Measurements from ENCODE around the gene TNK1. TPM values are rescaled to one million over a fixed set of nuclear protein-coding genes. Genes with fewer than 3 reads are reported as not detected.

TNK1 gene
- total RNA-seq, 2 experiments from 2014 or later = 4.6 to 5.6 TPM

DNA sequence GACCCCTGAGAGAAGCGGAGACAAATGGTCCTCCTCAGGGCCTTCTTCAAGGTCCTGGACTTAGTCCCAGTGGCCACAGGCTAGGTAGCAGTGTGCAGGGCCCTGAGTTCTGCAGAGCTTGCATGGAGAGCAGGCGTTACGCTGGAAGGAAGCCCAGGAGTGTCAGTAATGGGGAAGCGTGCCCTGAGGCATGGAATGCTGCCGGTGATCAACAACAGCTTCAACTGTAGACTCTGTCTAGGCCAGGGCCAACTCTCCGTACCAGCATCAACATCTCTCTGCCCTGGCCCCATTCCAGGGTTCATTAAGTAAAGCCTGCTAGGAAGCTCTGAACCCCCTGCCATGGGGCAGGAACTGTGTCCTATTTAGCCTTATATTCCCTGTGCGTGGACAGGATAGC lies 568 bp upstream of the TNK1 start:
- CTCF ChIA-PET = interaction anchor here (3.2 kb wide), 1 partner anchor 24 kb away, joined by 13 read pairs; no protein-coding TSS in a partner anchor
- POLR2A ChIA-PET = no interaction called here

DNA sequence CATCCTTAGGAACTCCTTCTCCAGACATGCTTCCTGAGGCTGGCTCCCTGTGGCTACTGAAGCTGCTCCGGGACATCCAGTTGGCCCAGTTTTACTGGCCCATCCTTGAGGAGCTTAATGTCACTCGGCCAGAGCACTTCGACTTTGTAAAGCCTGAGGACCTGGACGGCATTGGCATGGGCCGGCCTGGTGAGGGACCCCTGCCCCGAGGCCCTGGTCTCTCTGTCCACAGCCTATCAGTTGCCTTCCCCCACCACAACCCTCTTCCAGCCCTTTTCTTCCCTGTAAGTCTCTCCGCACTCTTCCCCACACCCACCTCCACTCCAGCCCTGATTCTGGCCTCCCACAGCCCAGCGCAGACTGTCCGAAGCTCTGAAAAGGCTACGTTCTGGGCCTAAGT lies 2.0 kb downstream of the TNK1 start:
- ChIA-PET POLR2A (no interaction called here), CTCF (interaction anchor here (1.2 to 3.2 kb wide), 2 partner anchors 27 to 53 kb away, joined by 4 to 13 read pairs; no protein-coding TSS in a partner anchor)

DNA sequence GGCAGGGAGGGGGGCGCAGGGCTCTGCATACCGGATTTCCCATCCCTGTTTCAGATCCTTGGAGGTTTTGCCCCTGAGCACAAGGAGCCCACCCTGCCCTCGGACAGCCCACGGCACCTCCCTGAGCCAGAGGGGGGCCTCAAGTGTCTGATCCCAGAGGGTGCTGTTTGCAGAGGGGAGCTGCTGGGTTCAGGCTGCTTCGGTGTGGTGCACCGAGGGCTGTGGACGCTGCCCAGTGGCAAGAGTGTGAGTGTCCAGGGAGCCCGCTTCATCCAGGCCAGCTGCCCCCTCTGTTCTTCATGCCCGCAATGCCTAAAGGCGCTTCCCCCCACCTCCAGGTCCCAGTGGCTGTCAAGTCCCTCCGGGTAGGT lies 2.5 kb downstream of the TNK1 start:
- ChIA-PET CTCF (interaction anchor here (1.2 to 1.5 kb wide), 2 partner anchors 11 to 53 kb away, joined by 4 to 9 read pairs; partner anchors contain the start of gene PLSCR3), POLR2A (no interaction called here)

DNA sequence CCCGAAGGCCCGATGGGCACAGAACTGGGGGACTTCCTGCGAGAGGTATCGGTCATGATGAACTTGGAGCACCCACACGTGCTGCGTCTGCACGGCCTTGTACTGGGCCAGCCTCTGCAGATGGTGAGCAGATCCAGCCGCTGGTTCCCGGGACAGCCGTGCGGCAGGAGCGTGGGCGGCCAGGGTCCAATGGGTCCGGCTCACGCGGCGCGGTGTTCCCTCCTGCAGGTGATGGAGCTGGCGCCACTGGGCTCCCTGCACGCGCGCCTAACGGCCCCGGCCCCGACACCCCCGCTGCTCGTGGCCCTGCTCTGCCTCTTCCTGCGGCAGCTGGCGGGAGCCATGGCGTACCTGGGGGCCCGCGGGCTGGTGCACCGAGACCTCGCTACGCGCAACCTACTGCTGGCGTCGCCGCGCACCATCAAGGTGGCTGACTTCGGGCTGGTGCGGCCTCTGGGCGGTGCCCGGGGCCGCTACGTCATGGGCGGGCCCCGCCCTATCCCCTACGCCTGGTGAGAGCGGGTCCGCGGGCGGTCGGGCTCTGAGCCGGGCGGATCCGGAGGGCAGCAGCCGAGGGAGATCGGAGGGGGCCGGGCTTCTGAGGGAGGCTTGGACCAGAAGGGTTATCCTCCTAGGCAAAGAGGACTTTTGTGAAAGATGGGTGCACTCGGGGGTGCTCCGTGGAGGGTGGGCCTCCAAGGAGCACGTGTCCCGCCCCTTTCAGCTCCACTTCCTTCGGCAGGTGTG lies 3.0 kb downstream of the TNK1 start:
- ChIA-PET POLR2A (interaction anchor here (0.5 to 0.9 kb wide), 4 partner anchors 10 to 301 kb away, joined by 3 to 4 read pairs (median 3); partner anchors contain the start of genes PLSCR3 and TMEM256), CTCF (interaction anchor here (1.1 to 1.5 kb wide), 6 partner anchors 10 to 131 kb away, joined by 3 to 9 read pairs (median 4); partner anchors contain the start of genes PLSCR3 and TMEM256)

DNA sequence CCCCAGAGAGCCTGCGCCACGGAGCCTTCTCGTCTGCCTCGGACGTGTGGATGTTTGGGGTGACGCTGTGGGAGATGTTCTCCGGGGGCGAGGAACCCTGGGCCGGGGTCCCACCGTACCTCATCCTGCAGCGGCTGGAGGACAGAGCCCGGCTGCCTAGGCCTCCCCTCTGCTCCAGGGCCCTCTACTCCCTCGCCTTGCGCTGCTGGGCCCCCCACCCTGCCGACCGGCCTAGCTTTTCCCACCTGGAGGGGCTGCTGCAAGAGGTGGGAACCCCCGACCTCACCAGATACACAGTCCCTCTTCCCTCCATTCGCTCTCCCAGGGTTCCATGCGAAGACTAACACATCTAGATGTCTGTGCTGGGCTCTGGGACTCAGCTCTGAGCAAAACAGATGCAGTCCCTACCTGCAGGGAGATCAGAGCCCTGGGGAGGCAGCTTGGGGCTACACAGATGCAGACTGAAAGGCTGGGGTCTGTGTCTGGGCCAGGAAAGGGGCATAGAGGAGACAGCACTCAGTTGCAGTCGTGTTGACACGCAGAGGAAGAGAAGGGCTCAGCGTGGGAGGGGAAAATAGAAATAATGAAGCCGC lies 3.7 kb downstream of the TNK1 start:
- ChIA-PET CTCF (interaction anchor here (1.1 to 1.5 kb wide), 5 partner anchors 9 to 130 kb away, joined by 3 to 9 read pairs (median 3); partner anchors contain the start of genes PLSCR3 and TMEM256), POLR2A (interaction anchor here (0.5 to 0.9 kb wide), 4 partner anchors 10 to 300 kb away, joined by 3 to 4 read pairs (median 3); partner anchors contain the start of genes PLSCR3 and TMEM256)

DNA sequence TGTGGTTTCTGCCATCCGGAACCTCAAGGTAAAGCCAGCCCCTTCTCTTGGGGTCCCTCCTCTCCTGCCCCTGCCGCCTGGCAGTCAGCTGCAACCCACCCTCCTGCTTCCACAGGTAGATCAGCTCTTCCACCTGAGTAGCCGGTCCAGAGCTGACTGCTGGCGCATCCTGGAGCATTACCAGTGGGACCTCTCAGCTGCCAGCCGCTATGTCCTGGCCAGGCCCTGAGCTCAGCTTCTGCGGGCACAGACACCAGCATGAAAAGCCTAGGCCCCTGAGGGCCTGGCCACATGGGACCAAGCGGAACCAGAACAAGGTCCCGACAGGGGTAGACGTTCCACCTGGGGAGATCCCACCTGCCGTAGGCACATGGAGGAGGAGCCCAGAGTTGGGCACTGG lies 8.0 kb downstream of the TNK1 start:
- CTCF ChIA-PET = interaction anchor here (1.0 to 1.2 kb wide), 3 partner anchors 11 to 33 kb away, joined by 3 to 5 read pairs (median 4); no protein-coding TSS in a partner anchor
- POLR2A ChIA-PET = no interaction called here

DNA sequence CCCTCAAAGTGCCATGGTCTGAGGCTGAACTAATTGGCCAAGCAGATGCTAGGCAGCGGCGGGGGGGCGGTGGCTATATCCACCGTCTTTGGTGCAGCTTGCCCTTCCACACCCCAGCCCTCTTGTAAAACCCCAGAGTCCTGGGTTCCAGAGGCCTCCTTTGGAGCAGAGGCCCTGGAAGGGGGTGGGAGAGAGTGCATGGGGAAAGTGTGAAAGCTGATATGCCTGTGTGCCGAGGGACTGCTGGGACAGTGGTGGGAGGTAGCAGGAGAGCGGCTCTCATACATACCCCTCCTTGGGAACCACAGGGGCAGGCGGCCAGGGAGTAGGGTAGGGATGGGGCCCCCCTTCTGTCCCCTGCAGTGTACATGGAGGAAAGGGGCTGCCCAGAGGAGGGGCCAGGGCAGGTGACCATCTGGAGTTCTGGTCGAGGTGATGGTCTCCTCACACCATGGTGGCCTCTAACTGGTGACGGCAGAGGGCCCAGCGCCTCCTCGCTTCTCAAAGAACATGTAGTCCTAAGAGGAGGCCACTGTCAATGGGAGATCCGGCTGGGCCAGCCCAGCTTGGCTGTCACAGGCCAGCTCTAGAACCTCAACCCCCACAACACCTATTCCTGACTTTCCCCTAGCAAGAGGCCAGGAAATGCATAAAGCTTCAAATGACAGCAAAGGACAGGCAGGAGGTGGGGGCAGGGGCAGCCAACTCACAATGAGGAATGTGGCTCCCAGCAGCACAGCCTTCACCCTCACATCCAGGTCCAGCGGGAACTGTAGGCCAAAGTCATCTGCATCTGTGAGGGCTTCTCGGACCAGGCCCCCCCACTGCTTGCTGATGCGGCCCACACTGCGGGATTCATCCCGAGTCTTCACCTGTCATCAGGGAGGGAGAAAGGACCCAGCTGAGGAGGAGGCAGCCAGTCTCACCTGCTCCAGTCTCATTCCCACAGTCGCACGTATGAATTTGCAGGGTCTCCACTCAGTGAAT lies 9.3 kb downstream of the TNK1 start:
- ChIA-PET CTCF (interaction anchor here (1.0 to 2.4 kb wide), 3 partner anchors 34 to 170 kb away, joined by 3 to 6 read pairs (median 4); no protein-coding TSS in a partner anchor), POLR2A (no interaction called here)

DNA sequence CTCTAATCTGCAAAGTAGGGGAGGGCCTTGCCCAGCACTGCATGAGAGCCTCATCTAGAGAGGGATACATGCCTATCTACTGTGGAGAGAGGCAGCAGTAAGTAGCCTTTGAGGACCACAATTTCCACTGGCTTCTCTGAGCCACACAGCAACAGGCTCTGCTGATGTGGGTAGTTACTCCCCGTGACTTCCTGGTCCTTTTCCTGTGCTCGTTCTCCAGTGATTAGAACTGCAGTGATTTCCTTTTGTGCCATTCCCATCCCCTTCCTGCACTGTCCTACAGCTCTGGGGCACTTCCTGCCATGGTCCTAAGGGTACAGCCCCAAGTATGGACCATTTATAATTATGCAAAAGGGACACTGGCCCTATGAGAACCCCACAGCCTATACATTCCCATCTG lies 10.4 kb downstream of the TNK1 start:
- POLR2A ChIA-PET = no interaction called here
- CTCF ChIA-PET = interaction anchor here (1.3 to 2.4 kb wide), 2 partner anchors 35 to 46 kb away, joined by 4 to 6 read pairs; no protein-coding TSS in a partner anchor

DNA sequence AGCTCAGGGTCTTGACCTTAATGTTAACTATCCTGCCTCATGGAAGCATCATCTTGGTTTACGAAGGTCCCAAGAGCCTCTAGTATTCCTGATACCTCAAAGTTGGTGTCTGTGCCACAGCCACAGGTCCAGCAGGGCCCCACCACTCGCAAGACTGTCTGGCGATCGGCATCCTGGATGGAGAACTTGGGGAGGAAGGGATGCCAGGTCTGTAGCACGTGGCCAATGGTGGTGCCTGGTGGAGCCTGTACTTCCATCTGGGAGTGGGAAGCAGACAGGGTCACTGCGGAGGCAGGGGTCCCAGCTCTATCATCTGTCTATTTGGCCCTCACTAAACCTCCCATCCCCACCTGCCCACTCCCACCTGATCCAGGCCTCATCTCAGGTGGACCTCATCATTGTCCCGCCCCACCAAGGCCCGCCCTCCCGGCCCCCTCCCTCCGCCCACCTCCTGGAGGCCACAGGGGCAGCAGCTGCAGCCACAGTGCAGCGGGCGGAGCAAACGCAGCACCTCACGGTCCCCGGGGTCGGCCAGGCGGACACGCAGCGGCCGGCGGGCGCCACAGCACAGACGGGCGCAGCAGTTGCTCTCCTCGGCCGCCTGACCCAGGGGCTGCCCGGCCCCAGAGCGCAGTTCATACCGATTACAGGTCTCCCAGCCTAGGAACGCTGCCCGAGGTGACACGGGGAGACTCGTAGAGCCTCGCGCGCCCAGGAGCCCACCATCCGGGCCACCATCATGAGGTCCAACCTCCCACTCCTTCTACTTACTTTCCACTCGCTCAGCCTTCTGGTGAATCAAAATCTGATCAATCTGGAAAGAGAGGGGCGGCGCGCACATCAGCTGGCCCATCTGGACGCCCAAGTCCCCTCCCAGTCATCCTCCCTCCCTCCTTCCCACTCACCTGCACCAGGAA lies 12.1 kb downstream of the TNK1 start:
- POLR2A ChIA-PET = interaction anchor here (1.5 kb wide), 1 partner anchor 11 kb away, joined by 9 read pairs; the partner anchor contains the start of gene TMEM256

DNA sequence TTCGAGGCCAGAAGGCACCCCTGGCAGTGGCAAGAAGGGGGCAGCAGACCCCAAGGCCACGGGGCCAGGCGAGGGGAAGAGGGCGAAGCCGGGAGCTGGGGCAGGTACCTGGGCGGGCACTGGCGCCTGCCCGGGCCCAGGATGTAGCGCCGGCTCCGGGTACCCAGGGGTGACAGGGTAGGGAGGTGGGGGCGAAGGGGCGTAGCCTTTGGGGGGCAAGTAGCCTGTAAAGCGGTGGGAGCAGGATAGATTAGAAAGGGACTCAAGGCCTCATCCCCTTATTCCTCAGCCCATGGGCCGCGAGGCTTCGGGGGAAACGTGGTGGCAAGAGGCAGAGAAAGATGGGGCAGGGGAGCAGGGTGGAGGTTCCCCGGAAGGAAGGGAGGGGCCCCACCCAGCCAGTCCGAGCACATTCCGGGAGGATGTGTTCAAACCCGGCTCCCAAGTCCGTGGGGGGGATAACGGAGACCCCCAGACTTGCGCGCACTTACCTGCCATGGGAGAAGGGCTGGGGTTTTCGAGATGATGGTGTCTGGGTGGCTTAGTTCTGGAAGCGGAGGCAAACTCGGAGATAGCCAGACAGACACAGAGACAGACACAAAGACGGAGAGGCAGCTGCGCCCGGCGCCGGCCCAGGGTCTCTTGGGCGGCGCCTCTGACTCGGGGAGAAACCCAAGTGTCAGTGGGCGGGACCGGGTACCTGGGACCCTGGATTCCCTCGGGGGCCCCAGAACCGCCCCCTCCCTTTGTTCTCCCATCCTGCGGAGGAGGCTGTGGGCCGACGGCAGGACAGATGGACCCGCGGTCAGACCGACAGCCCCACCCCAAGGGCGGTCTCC lies 12.9 kb downstream of the TNK1 start:
- ChIA-PET POLR2A (interaction anchor here (1.1 to 1.5 kb wide), 4 partner anchors 10 to 90 kb away, joined by 3 to 9 read pairs (median 3); partner anchors contain the start of genes POLR2A, TMEM256 and ZBTB4), CTCF (interaction anchor here (1.3 to 1.7 kb wide), 3 partner anchors 10 to 41 kb away, joined by 3 to 9 read pairs (median 5); partner anchors contain the start of genes TMEM102 and TMEM95)

More for the DNA sequence above, 12.1 kb downstream of the TNK1 start:
- CTCF ChIA-PET = interaction anchor here (1.6 to 2.4 kb wide), 3 partner anchors 9 to 44 kb away, joined by 5 to 9 read pairs (median 6); partner anchors contain the start of gene TMEM95

DNA sequence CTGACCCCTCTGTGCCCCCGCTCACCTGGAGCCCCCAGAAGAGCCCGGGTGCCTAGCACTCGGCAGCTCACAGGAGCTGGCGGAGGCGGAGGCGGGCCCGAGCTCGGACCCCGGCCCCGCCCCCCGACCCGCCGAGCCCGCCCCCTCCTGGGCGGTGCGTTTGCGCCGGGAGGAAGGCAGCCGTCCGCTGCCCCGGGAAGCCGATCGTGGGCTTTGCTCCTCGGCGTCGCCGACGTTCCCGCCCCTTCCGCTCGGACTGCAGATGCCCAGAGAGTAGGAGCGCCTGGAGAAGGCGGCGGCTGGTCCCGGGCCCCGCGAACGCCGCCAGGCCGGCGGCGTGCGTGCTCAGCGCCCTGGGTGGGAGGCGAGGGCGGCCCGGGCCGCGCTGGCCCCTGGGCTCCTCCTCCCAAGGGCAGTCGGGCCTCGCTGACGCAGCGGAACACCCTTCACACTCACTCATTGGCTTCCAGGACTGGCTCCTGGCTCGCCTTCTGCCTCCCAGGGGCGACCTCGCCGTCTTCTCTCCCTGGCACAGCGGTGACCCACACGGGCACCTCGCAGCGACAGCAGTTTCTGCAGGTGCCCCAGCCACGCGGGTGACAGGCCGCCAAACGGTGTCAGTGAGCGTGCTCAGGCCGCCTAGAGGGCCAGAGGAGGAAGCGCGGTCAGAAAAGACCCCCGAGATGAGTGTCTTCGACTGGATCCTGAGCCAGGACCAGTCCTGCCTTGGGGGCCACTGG lies 13.7 kb downstream of the TNK1 start, which contains the start of gene PLSCR3:
Gene PLSCR3, minus strand, starts transcription at position 74 of the 740 bp plus-strand sequence. CDS start 415 bp downstream, outside the sequence.
- CTCF ChIA-PET = interaction anchor here (1.0 to 1.7 kb wide), 4 partner anchors 11 to 85 kb away, joined by 3 to 9 read pairs (median 4); partner anchors contain the start of genes TMEM102, TMEM95 and ZBTB4
- POLR2A ChIA-PET = interaction anchor here (1.1 to 1.5 kb wide), 4 partner anchors 9 to 90 kb away, joined by 3 to 9 read pairs (median 3); partner anchors contain the start of genes POLR2A, TMEM256 and ZBTB4

DNA sequence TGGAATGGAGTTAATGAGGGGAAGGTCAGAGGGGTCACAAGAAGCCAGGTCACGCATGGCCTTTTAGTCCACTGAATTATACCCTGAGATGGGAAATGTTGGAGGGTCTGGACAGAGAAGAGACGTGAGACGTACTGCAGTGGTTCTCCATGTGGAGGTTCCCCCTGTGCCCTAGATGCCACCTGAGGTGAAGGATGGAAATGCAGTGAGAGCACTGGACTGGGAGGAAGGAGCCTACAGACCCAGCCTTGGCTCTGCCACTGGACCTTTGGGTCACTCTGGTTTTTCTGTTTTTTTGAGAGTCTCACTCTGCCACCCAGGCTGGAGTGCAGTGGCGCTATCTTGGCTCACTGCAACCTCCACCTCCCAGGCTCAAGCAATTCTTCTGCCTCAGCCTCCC lies 15.3 kb downstream of the TNK1 start:
- ChIA-PET CTCF (interaction anchor here (1.2 kb wide), 1 partner anchor 41 kb away, joined by 3 read pairs; the partner anchor contains the start of gene TMEM95), POLR2A (no interaction called here)

DNA sequence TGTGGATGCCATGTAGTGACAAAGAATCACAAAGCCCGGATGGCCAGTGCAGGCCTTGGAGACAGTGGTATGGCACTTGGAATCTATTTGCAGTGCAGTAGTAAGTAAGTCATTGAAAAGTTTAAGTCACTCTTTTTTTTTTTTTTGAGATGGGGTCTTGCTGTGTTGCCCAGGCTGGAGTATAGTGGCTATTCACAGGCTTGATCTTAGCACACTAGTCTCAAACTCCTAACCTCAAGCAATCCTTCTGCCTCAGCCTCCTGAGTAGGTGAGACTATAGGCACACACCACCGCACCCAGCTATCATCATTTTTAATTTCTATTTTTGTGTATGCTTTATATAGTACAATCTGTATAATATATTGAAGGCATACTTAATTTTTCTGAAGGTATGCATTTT lies 17.7 kb downstream of the TNK1 start:
- ChIA-PET CTCF (interaction anchor here (0.7 to 1.3 kb wide), 2 partner anchors 38 to 163 kb away, joined by 3 read pairs; no protein-coding TSS in a partner anchor), POLR2A (interaction anchor here (1.0 kb wide), 1 partner anchor 175 kb away, joined by 3 read pairs; no protein-coding TSS in a partner anchor)

DNA sequence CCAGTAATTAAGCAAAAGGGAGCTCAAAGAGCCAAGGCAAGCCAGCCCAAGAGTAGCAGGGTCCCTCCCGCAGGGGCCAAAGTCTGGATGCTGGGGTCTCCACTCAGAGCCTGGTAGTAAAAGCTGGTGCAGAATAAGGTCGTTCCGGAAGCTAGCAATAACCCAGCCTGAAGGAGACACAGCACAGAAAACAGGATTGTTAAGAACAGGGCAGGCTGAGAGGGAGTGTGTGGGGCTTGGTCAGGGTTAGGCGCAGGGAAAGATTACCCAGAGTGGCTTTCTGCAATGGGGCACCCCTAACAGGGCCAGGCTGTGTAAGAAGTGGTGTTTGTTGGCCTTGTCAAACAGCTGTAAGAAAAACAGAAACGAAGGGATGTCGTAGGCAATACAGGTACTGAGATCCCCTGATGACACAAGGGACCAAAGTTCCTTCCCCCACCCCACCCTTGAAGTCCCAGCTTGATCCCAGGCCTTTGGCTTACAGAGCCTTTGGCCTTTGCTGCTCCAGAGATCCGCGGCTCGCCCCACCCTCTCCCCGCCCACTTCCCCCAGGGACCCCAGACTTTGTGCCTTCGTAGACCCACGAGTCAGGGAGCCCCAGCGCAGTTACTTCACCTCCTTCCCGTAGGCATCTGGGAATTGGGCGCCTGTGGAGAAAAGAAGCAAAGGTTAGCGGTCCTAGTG lies 22.3 kb downstream of the TNK1 start:
- ChIA-PET CTCF (interaction anchor here (0.8 to 2.3 kb wide), 3 partner anchors 33 to 158 kb away, joined by 3 to 9 read pairs (median 4); partner anchors contain the start of gene TMEM102), POLR2A (interaction anchor here (0.8 to 1.8 kb wide), 4 partner anchors 9 to 283 kb away, joined by 3 to 10 read pairs (median 6); partner anchors contain the start of gene PLSCR3)

DNA sequence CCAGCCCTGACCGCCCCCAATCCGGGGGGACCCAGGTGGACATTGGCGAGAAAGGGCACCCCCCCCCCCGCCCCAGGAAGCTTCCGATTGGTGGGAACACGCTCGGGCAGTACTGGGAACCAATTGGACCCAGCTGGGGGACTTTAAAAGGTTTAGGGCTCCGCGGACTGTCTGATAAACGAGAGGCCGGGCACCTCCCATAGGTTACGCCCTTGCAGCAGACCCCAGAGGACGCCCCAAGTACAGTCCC lies 22.8 kb downstream of the TNK1 start:
- POLR2A ChIA-PET = interaction anchor here (0.8 to 1.8 kb wide), 7 partner anchors 10 to 282 kb away, joined by 3 to 10 read pairs (median 4); partner anchors contain the start of genes PLSCR3 and POLR2A
- CTCF ChIA-PET = interaction anchor here (0.5 to 2.3 kb wide), 8 partner anchors 19 to 283 kb away, joined by 3 to 9 read pairs (median 3); partner anchors contain the start of gene TMEM102
